ENCODE results near the gene ITGB7.
A peak's percentile ranks its signal among the peaks of the same experiment; 100 is the strongest.

ITGB7 gene

DNA sequence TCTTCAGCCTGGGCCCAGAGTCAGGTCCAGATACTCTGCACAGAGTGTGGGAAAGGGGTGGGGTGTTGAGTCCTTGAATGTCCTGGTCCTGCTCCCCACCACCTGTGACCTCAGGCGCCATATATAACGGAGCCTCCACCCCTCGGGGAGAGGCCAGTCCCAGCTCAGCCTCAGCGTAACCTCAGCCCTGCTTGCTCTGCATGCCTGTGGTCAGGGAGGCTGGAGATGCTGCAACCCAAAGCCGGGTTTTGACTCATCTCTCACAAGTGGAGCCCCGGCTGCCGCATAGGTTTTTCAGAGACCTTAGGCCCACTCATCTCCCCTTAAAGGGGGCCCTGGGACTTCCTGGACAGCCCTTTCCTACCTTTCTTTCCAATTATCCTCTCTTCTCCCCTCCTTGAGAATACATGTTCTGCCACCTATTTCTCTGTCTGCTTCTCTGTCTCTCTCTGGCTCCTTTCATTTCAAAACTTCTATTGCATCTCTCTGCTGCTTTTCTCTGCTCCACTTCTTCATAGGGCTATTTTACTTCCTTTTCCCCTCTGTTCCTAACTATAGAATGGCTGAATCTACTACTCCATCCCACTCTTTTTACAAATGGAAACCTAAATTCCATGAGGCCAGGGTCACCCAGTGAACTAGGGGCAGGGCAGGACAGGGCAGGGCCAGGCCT lies 1.2 kb downstream of the ITGB7 start:
- Histone ChIP-seq H3K27ac (ENCODE audit: extremely low read depth, low read depth, low read length) (no peak overlapping the region), H3K9me3 (ENCODE audit: control insufficient read depth, insufficient read depth, low read depth, low read length) (no peaks in the 10 kb centered on the region), H3K4me3 (ENCODE audit: low read depth, low read length) (no peak overlapping the region), H3K4me1 (ENCODE audit: control insufficient read depth, insufficient read depth, low read length) (no peaks in the 10 kb centered on the region), H3K36me3 (ENCODE audit: control insufficient read depth in 2 of 2, insufficient read depth in 1 of 2, low read length in 2 of 2) (peaks cover 0 to under 1% of the 10 kb centered on the region in 2 experiments; a peak in 1 of 3 replicates)
- POLR2A ChIA-PET, result interaction anchor here (1.3 kb wide), 1 partner anchor 11 kb away, joined by 3 read pairs; no protein-coding TSS in a partner anchor
- CTCF ChIA-PET, result interaction anchor here (0.8 kb wide), 1 partner anchor 141 kb away, joined by 3 read pairs; no protein-coding TSS in a partner anchor
- TF ChIP-seq ZNF521 (tag by site-specific recombination; IDR thresholded peaks at IDR 0.05), result no peak
- TF ChIP-seq ZNF791 (tag by site-specific recombination; IDR thresholded peaks at IDR 0.05), result no peak
- peak; percentile 47; the same call in 1 of the 2 replicates for TF ChIP-seq PRDM1 (tag by site-specific recombination; IDR thresholded peaks at IDR 0.05)

DNA sequence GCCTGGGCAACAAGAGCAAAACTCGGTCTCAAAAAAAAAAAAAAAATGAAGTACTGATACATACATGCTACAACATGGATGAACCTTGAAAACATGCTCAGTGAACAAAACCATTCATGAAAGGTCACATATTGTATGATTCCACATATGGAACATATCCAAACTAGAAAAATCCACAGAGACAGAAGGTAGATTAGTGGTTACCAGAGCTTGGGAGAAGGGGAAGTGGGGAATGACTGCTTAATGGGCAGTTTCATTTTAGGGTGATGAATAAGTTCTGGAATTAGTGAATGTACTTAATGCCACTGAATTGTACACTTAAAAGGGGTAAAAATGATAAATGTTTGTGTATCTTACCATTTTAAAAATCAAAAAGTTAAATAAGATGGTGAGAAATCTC lies 2.7 kb downstream of the ITGB7 start:
- ChIA-PET CTCF (interaction anchor here (0.6 to 1.5 kb wide), 2 partner anchors 9 to 42 kb away, joined by 3 to 4 read pairs; no protein-coding TSS in a partner anchor), POLR2A (interaction anchor here (0.7 to 1.3 kb wide), 2 partner anchors 9 to 13 kb away, joined by 3 to 4 read pairs; no protein-coding TSS in a partner anchor)
- no peak overlapping the region for H3K27ac ChIP-seq (ENCODE audit: extremely low read depth, low read depth, low read length)
- no peaks in the 10 kb centered on the region for H3K4me1 ChIP-seq (ENCODE audit: control insufficient read depth, insufficient read depth, low read length)
- no peaks in the 10 kb centered on the region for H3K36me3 ChIP-seq (ENCODE audit: control insufficient read depth in 2 of 2, insufficient read depth in 1 of 2, low read length in 2 of 2)
- H3K4me3 ChIP-seq (ENCODE audit: low read depth, low read length), result no peak overlapping the region
- no peaks in the 10 kb centered on the region for H3K9me3 ChIP-seq (ENCODE audit: control insufficient read depth, insufficient read depth, low read depth, low read length)
- TF ChIP-seq, protein P1, sequence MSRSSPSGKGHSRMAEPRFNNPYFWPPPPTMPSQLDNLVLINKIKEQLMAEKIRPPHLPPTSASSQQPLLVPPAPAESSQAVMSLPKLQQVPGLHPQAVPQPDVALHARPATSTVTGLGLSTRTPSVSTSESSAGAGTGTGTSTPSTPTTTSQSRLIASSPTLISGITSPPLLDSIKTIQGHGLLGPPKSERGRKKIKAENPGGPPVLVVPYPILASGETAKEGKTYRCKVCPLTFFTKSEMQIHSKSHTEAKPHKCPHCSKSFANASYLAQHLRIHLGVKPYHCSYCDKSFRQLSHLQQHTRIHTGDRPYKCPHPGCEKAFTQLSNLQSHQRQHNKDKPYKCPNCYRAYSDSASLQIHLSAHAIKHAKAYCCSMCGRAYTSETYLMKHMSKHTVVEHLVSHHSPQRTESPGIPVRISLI (tag by site-specific recombination; IDR thresholded peaks at IDR 0.05), result no peak
- TF ChIP-seq ZNF112 (tag by site-specific recombination; IDR thresholded peaks at IDR 0.05) (no peak), ZNF341 (tag by site-specific recombination; IDR thresholded peaks at IDR 0.05; ENCODE audit: low read depth) (no peak), ZNF274 (IDR thresholded peaks at IDR 0.05; ENCODE audit: low read length) (no peak), ZNF274 (tag by site-specific recombination; IDR thresholded peaks at IDR 0.05; ENCODE audit: borderline replicate concordance) (no peak), GFI1B (tag by site-specific recombination; IDR thresholded peaks at IDR 0.05) (no peak), ZNF76 (tag by site-specific recombination; IDR thresholded peaks at IDR 0.05; ENCODE audit: borderline replicate concordance, low read depth) (no peak), ZNF335 (tag by site-specific recombination; conservative IDR thresholded peaks at IDR 0.05) (no peak), ZNF571 (tag by site-specific recombination; IDR thresholded peaks at IDR 0.05) (no peak), BCL11B (tag by site-specific recombination; IDR thresholded peaks at IDR 0.05; ENCODE audit: low read depth) (no peak), YY2 (tag by site-specific recombination; IDR thresholded peaks at IDR 0.05) (no peak), ZBTB21 (tag by site-specific recombination; IDR thresholded peaks at IDR 0.05) (no peak), ZNF776 (tag by site-specific recombination; IDR thresholded peaks at IDR 0.05; ENCODE audit: borderline replicate concordance) (no peak), ZNF221 (tag by site-specific recombination; IDR thresholded peaks at IDR 0.05; ENCODE audit: borderline replicate concordance) (no peak), IKZF3 (tag by site-specific recombination; IDR thresholded peaks at IDR 0.05) (no peak), ZSCAN23 (tag by site-specific recombination; IDR thresholded peaks at IDR 0.05) (no peak)
- TF ChIP-seq, protein P2, sequence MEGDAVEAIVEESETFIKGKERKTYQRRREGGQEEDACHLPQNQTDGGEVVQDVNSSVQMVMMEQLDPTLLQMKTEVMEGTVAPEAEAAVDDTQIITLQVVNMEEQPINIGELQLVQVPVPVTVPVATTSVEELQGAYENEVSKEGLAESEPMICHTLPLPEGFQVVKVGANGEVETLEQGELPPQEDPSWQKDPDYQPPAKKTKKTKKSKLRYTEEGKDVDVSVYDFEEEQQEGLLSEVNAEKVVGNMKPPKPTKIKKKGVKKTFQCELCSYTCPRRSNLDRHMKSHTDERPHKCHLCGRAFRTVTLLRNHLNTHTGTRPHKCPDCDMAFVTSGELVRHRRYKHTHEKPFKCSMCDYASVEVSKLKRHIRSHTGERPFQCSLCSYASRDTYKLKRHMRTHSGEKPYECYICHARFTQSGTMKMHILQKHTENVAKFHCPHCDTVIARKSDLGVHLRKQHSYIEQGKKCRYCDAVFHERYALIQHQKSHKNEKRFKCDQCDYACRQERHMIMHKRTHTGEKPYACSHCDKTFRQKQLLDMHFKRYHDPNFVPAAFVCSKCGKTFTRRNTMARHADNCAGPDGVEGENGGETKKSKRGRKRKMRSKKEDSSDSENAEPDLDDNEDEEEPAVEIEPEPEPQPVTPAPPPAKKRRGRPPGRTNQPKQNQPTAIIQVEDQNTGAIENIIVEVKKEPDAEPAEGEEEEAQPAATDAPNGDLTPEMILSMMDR (tag by site-specific recombination; IDR thresholded peaks at IDR 0.05), result no peak
- TF ChIP-seq, protein P3, sequence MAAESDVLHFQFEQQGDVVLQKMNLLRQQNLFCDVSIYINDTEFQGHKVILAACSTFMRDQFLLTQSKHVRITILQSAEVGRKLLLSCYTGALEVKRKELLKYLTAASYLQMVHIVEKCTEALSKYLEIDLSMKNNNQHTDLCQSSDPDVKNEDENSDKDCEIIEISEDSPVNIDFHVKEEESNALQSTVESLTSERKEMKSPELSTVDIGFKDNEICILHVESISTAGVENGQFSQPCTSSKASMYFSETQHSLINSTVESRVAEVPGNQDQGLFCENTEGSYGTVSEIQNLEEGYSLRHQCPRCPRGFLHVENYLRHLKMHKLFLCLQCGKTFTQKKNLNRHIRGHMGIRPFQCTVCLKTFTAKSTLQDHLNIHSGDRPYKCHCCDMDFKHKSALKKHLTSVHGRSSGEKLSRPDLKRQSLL (tag by site-specific recombination; IDR thresholded peaks at IDR 0.05), result no peak
- TF ChIP-seq, protein P4, sequence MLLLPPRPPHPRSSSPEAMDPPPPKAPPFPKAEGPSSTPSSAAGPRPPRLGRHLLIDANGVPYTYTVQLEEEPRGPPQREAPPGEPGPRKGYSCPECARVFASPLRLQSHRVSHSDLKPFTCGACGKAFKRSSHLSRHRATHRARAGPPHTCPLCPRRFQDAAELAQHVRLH (tag by site-specific recombination; IDR thresholded peaks at IDR 0.05), result no peak
- TF ChIP-seq, protein P5, sequence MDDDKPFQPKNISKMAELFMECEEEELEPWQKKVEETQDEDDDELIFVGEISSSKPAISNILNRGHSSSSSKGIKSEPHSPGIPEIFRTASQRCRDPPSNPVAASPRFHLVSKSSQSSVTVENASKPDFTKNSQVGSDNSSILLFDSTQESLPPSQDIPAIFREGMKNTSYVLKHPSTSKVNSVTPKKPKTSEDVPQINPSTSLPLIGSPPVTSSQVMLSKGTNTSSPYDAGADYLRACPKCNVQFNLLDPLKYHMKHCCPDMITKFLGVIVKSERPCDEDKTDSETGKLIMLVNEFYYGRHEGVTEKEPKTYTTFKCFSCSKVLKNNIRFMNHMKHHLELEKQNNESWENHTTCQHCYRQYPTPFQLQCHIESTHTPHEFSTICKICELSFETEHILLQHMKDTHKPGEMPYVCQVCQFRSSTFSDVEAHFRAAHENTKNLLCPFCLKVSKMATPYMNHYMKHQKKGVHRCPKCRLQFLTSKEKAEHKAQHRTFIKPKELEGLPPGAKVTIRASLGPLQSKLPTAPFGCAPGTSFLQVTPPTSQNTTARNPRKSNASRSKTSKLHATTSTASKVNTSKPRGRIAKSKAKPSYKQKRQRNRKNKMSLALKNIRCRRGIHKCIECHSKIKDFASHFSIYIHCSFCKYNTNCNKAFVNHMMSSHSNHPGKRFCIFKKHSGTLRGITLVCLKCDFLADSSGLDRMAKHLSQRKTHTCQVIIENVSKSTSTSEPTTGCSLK (tag by site-specific recombination; IDR thresholded peaks at IDR 0.05), result no peak
- TF ChIP-seq, protein P6, sequence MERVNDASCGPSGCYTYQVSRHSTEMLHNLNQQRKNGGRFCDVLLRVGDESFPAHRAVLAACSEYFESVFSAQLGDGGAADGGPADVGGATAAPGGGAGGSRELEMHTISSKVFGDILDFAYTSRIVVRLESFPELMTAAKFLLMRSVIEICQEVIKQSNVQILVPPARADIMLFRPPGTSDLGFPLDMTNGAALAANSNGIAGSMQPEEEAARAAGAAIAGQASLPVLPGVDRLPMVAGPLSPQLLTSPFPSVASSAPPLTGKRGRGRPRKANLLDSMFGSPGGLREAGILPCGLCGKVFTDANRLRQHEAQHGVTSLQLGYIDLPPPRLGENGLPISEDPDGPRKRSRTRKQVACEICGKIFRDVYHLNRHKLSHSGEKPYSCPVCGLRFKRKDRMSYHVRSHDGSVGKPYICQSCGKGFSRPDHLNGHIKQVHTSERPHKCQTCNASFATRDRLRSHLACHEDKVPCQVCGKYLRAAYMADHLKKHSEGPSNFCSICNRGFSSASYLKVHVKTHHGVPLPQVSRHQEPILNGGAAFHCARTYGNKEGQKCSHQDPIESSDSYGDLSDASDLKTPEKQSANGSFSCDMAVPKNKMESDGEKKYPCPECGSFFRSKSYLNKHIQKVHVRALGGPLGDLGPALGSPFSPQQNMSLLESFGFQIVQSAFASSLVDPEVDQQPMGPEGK (tag by site-specific recombination; IDR thresholded peaks at IDR 0.05), result no peak
